ENCODE data around the gene UCHL3.
"Not testable (repeated sequence)": the region's sequence is repeated elsewhere in the genome, so short reads cannot be mapped to it uniquely, and the experiment has no call there.

The UCHL3 gene

GRCh38 chr13:75549262-75550158 lies at the start of gene UCHL3:
Gene UCHL3 (plus strand): TSS chr13:75549791. CDS start chr13:75549821, 30 bp downstream.
- DNase-seq = peak; percentile 96 to 97

- no peak for DNase-seq
These were observed 44.3 kb upstream of the UCHL3 start for GRCh38 chr13:75505327-75505726.

GRCh38 chr13:75506018-75506417 lies 43.6 kb upstream of the UCHL3 start:
- DNase-seq = no peak

GRCh38 chr13:75507027-75508001 lies 42.3 kb upstream of the UCHL3 start:
- no peak for DNase-seq

- DNase-seq = no peak
These were observed 41.5 kb upstream of the UCHL3 start for GRCh38 chr13:75508002-75508548.

- no peak for DNase-seq
These were observed 38.5 kb upstream of the UCHL3 start for GRCh38 chr13:75511051-75511625.

GRCh38 chr13:75512253-75512652 lies 37.3 kb upstream of the UCHL3 start:
- no peak for DNase-seq

- no peak for DNase-seq
These were observed 36.3 kb upstream of the UCHL3 start for GRCh38 chr13:75513271-75513670.

GRCh38 chr13:75514080-75514995 lies 35.3 kb upstream of the UCHL3 start:
- no peak for DNase-seq

- no peak for DNase-seq
These were observed 31.0 kb upstream of the UCHL3 start for GRCh38 chr13:75518439-75519088.

- no peak for DNase-seq
These were observed 27.6 kb upstream of the UCHL3 start for GRCh38 chr13:75521956-75522355.

- no peak for DNase-seq
These were observed 19.0 kb upstream of the UCHL3 start for GRCh38 chr13:75530549-75530961.

- no peak for DNase-seq
These were observed 15.7 kb upstream of the UCHL3 start for GRCh38 chr13:75533861-75534260.

- DNase-seq = peak; percentile 62 to 63
These were observed 11.9 kb upstream of the UCHL3 start, which contains the start of gene COMMD6 for GRCh38 chr13:75537401-75538365. Gene COMMD6 (minus strand): TSS chr13:75537841. CDS start chr13:75537805, 36 bp downstream.

- DNase-seq = no peak
These were observed 8.3 kb upstream of the UCHL3 start for GRCh38 chr13:75541287-75541686.

GRCh38 chr13:75541961-75542360 lies 7.6 kb upstream of the UCHL3 start:
- DNase-seq = no peak

- DNase-seq = no peak
These were observed 4.8 kb upstream of the UCHL3 start for GRCh38 chr13:75544681-75545330.

GRCh38 chr13:75545386-75545785 lies 4.2 kb upstream of the UCHL3 start:
- DNase-seq = not testable (repeated sequence)

GRCh38 chr13:75547917-75548316 lies 1.7 kb upstream of the UCHL3 start:
- no peak for DNase-seq

Measured in stimulated activated CD4-positive, alpha-beta T cell treated with anti-CD3 and anti-CD28 coated beads, Interleukin-4, amount 100 ng/mL, for 4 hours (primary cell).